H1 (cell line): ENCODE measurements around the gene RCHY1. TPM values are rescaled to one million over a fixed set of nuclear protein-coding genes. Genes with fewer than 3 reads are reported as not detected.

Source experiments
- CTCF ChIA-PET: fragments of 300-600 bp; sonication (Branson Sonifier 250); formaldehyde crosslinking; loops from one replicate; lab custom pipeline; 2021; ENCODE audit not compliant: partially characterized antibody; lab: Charles Lee
- POLR2A ChIA-PET: fragments of 300-600 bp; sonication (Branson Sonifier 250); formaldehyde crosslinking; loops from one replicate; lab custom pipeline; 2021; ENCODE audit warnings: inconsistent platforms; ENCODE audit not compliant: partially characterized antibody; lab: Charles Lee
- DNase-seq, 2 experiments: peaks; one replicate each; pipeline versions ENCODE4 v3.0.0 to v3.0.0-alpha.2; 2010 to 2022; ENCODE audit warnings: low spot score in 2 of 2, low read depth in 1 of 2, mixed read lengths in 1 of 2
- FAIRE-seq: peaks from 2 replicates; lab custom pipeline; 2011; peaks lifted over from hg19 to GRCh38; lab: Jason Lieb, UNC
- H2AFZ ChIP-seq: 2 replicates; pipeline ENCODE4 v1.8.1; 2012; ENCODE audit warnings: low read length, inconsistent platforms
- H2AK5ac ChIP-seq: 2 replicates; pipeline ENCODE4 v1.6.1; 2013; ENCODE audit warnings: low read depth, low read length
- H2BK120ac ChIP-seq: replicated peaks from 2 replicates; pipeline ENCODE3; 2013; ENCODE audit warnings: low read depth, low read length, inconsistent platforms
- H2BK12ac ChIP-seq: 2 replicates; pipeline ENCODE4 v1.6.1; 2013; ENCODE audit warnings: low read depth, low read length
- H2BK15ac ChIP-seq: 2 replicates; pipeline ENCODE4 v1.6.1; 2013; ENCODE audit warnings: low read length
- H2BK20ac ChIP-seq: 2 replicates; pipeline ENCODE4 v1.6.1; 2013; ENCODE audit warnings: low read length
- H2BK5ac ChIP-seq: 2 replicates; pipeline ENCODE4 v1.6.1; 2013; ENCODE audit warnings: low read depth, low read length
- H3K14ac ChIP-seq: 2 replicates; pipeline ENCODE4 v1.6.1; 2013; ENCODE audit warnings: inconsistent platforms; ENCODE audit not compliant: insufficient read length
- H3K18ac ChIP-seq: 2 replicates; pipeline ENCODE4 v1.6.1; 2013; ENCODE audit warnings: low read length; ENCODE audit errors: extremely low read depth
- H3K23ac ChIP-seq: 2 replicates; pipeline ENCODE4 v1.6.1; 2013; ENCODE audit warnings: inconsistent platforms; ENCODE audit not compliant: insufficient read length
- H3K23me2 ChIP-seq: 2 replicates; pipeline ENCODE4 v1.6.1; 2013; ENCODE audit warnings: low read depth, low read length
- H3K27ac ChIP-seq: 2 replicates; pipeline ENCODE4 v1.6.1; 2011; ENCODE audit warnings: low read depth, low read length, inconsistent platforms
- H3K27me3 ChIP-seq, 4 experiments: replicated peaks in 1 of 4; 1 replicate in 1 of 4; 2 replicates in 3 of 4; pipeline versions ENCODE4 v1.6.1 to v1.8.1; 2011 to 2013; ENCODE audit warnings: low read length in 3 of 4, mild to moderate bottlenecking in 3 of 4, inconsistent platforms in 2 of 4, mixed read lengths in 2 of 4, moderate library complexity in 1 of 4; ENCODE audit not compliant: control insufficient read depth in 3 of 4, insufficient read depth in 3 of 4; ENCODE audit errors: extremely low read depth in 1 of 4
- H3K36me3 ChIP-seq, 4 experiments: 2 replicates each; pipeline versions ENCODE4 v1.6.1 to v1.8.1; 2011 to 2013; ENCODE audit warnings: mild to moderate bottlenecking in 4 of 4, low read length in 3 of 4, moderate library complexity in 2 of 4, control low read depth in 1 of 4, inconsistent platforms in 1 of 4; ENCODE audit not compliant: insufficient read depth in 4 of 4, control insufficient read depth in 2 of 4
- H3K4ac ChIP-seq: replicated peaks from 2 replicates; pipeline ENCODE3; 2013; ENCODE audit warnings: low read length, low read depth, mixed read lengths, inconsistent platforms; ENCODE audit not compliant: insufficient read length
- H3K4me1 ChIP-seq, 4 experiments: replicated peaks in 1 of 4; 1 replicate in 1 of 4; 2 replicates in 3 of 4; pipeline versions ENCODE4 v1.6.1 to v1.8.1; 2011 to 2013; ENCODE audit warnings: low read length in 3 of 4, inconsistent platforms in 2 of 4, mixed read lengths in 1 of 4; ENCODE audit not compliant: insufficient read depth in 4 of 4, control insufficient read depth in 3 of 4
- H3K4me2 ChIP-seq, 2 experiments: 2 replicates each; pipeline versions ENCODE4 v1.6.1 to v1.8.1; 2011 to 2013; ENCODE audit warnings: low read depth in 2 of 2, low read length in 2 of 2, control low read depth in 1 of 2, inconsistent platforms in 1 of 2, mild to moderate bottlenecking in 1 of 2; ENCODE audit not compliant: insufficient read depth in 1 of 2
- H3K4me3 ChIP-seq, 4 experiments: fragments of 200-600, 300-600 bp in 1 of 4; sonication (generic), shearing (Covaris generic), sonication (Bioruptor Twin) in 1 of 4; 2 replicates each; pipeline versions ENCODE4 v1.5.1 to v1.8.1; 2011 to 2016; ENCODE audit warnings: low read length in 4 of 4, low read depth in 3 of 4, control low read depth in 2 of 4, inconsistent platforms in 2 of 4, mild to moderate bottlenecking in 2 of 4, mixed read lengths in 1 of 4, moderate library complexity in 1 of 4; ENCODE audit not compliant: insufficient read depth in 2 of 4; ENCODE audit errors: extremely low read depth in 1 of 4
- H3K56ac ChIP-seq: replicated peaks from 2 replicates; pipeline ENCODE3; 2013; ENCODE audit warnings: low read depth, mild to moderate bottlenecking, mixed read lengths, low read length, inconsistent platforms; ENCODE audit not compliant: insufficient read length
- H3K79me1 ChIP-seq: 2 replicates; pipeline ENCODE4 v1.6.1; 2013; ENCODE audit warnings: low read depth, low read length, control low read depth
- H3K79me2 ChIP-seq, 2 experiments: 2 replicates each; pipeline versions ENCODE4 v1.6.1 to v1.8.1; 2012 to 2013; ENCODE audit warnings: low read length in 2 of 2, mild to moderate bottlenecking in 2 of 2, inconsistent platforms in 1 of 2; ENCODE audit not compliant: insufficient read depth in 2 of 2, control insufficient read depth in 1 of 2
- H3K9ac ChIP-seq, 4 experiments: replicated peaks in 1 of 4; 1 replicate in 1 of 4; 2 replicates in 3 of 4; pipeline versions ENCODE4 v1.6.1 to v1.8.1; 2011 to 2013; ENCODE audit warnings: low read depth in 3 of 4, low read length in 3 of 4, control low read depth in 2 of 4, mild to moderate bottlenecking in 2 of 4, moderate library complexity in 2 of 4, inconsistent platforms in 1 of 4; ENCODE audit errors: extremely low read depth in 1 of 4
- H3K9me3 ChIP-seq, 2 experiments: 2 replicates each; pipeline versions ENCODE4 v1.6.1 to v1.8.1; 2012 to 2013; ENCODE audit warnings: mild to moderate bottlenecking in 2 of 2, moderate library complexity in 2 of 2, control low read depth in 1 of 2, inconsistent platforms in 1 of 2, low read depth in 1 of 2, low read length in 1 of 2, mixed read lengths in 1 of 2; ENCODE audit not compliant: insufficient read depth in 2 of 2
- H4K20me1 ChIP-seq, 2 experiments: replicated peaks in 1 of 2; 2 replicates each; pipeline versions ENCODE3 to v1.8.1; 2011 to 2013; ENCODE audit warnings: inconsistent platforms in 2 of 2, low read length in 2 of 2, mild to moderate bottlenecking in 1 of 2; ENCODE audit not compliant: insufficient read depth in 2 of 2, control insufficient read depth in 1 of 2
- H4K5ac ChIP-seq: 2 replicates; pipeline ENCODE4 v1.6.1; 2013; ENCODE audit warnings: low read length, low read depth, mixed read lengths, inconsistent platforms; ENCODE audit not compliant: insufficient read length
- H4K8ac ChIP-seq: 2 replicates; pipeline ENCODE4 v1.8.0; 2013; ENCODE audit warnings: mild to moderate bottlenecking, moderate library complexity, low read length, inconsistent platforms; ENCODE audit not compliant: insufficient read depth; ENCODE audit errors: extremely low read depth
- H4K91ac ChIP-seq: replicated peaks from 2 replicates; pipeline ENCODE3; 2013; ENCODE audit warnings: low read length, mixed read lengths, inconsistent platforms; ENCODE audit not compliant: insufficient read length
- NRF1 ChIP-seq: IDR thresholded peaks from 2 replicates; pipeline ENCODE4 v1.6.1; 2011; ENCODE audit warnings: mild to moderate bottlenecking, low read depth, low read length, improper control_type of control experiment
- POLR2AphosphoS5 ChIP-seq: IDR thresholded peaks from 2 replicates; pipeline ENCODE4 v1.6.1; 2011; ENCODE audit warnings: low read depth, low read length
- RAD21 ChIP-seq, 2 experiments: IDR thresholded peaks in 1 of 2; conservative IDR thresholded peaks in 1 of 2; 2 replicates each; pipeline ENCODE4 v1.6.1; 2011; ENCODE audit warnings: low read depth in 2 of 2, low read length in 2 of 2, improper control_type of control experiment in 1 of 2, inconsistent platforms in 1 of 2, mild to moderate bottlenecking in 1 of 2, moderate library complexity in 1 of 2
- RBBP5 ChIP-seq: IDR thresholded peaks from 2 replicates; pipeline ENCODE4 v1.7.1; 2012; ENCODE audit warnings: low read depth, mild to moderate bottlenecking, inconsistent platforms, low read length, moderate library complexity, borderline replicate concordance
- RXRA ChIP-seq: IDR thresholded peaks from 2 replicates; pipeline ENCODE4 v1.6.1; 2011; ENCODE audit warnings: low read depth, mild to moderate bottlenecking, low read length, moderate library complexity; ENCODE audit not compliant: insufficient read depth
- SIRT6 ChIP-seq: IDR thresholded peaks from one replicate; pipeline ENCODE4 v1.7.1; 2012; ENCODE audit warnings: low read length, inconsistent platforms
- YY1 ChIP-seq: IDR thresholded peaks from 2 replicates; pipeline ENCODE4 v1.6.1; 2011; ENCODE audit warnings: low read depth, mild to moderate bottlenecking, low read length
- polyA plus RNA-seq, 7 experiments: library from polyadenylated mRNA; depleted of rRNA in 3 of 7; stranded (reverse) in 5 of 7; unstranded in 2 of 7; fragments of >200 nt in 5 of 7; fragments of 200-250 nt in 2 of 7; gene quantifications; 1 replicate in 5 of 7; 2 replicates in 1 of 7; 4 replicates in 1 of 7; pipeline versions ENCODE4 v1.2.1 to v1.2.3, GENCODE V29; 2011 to 2013; ENCODE audit warnings: missing spikeins in 2 of 7, mixed read lengths in 2 of 7
- total RNA-seq: library from RNA; stranded (reverse); fragmentation: NEBNext Ultra II Directional; extraction: Animal tissue kit (Norgen Biotek cat#: 25700); gene quantifications from 2 replicates; pipeline ENCODE4 v1.2.1, GENCODE V29; 2021
- TF ChIP-seq, protein P1 (sequence below): IDR thresholded peaks from 2 replicates; pipeline ENCODE4 v1.6.1; 2012; ENCODE audit warnings: low read length, inconsistent platforms
- TF ChIP-seq, protein P2 (sequence below): IDR thresholded peaks from 2 replicates; pipeline ENCODE4 v1.6.1; 2012; ENCODE audit warnings: inconsistent platforms
- TF ChIP-seq, protein P3 (sequence below), 3 experiments: IDR thresholded peaks; 1 replicate in 2 of 3; 2 replicates in 1 of 3; pipeline versions ENCODE4 v1.5.1 to v1.6.1; 2011; ENCODE audit warnings: low read length in 3 of 3, mild to moderate bottlenecking in 3 of 3, inconsistent platforms in 2 of 3, low read depth in 1 of 3, moderate library complexity in 1 of 3; ENCODE audit not compliant: insufficient read depth in 1 of 3; ENCODE audit errors: control extremely low read depth in 1 of 3

RCHY1 gene
- total and polyA plus RNA-seq, 2 of the 8 experiments (the other 6 are each of a cell fraction or from before 2014, with no cell fraction given): 30.3 to 44.0 TPM

DNA sequence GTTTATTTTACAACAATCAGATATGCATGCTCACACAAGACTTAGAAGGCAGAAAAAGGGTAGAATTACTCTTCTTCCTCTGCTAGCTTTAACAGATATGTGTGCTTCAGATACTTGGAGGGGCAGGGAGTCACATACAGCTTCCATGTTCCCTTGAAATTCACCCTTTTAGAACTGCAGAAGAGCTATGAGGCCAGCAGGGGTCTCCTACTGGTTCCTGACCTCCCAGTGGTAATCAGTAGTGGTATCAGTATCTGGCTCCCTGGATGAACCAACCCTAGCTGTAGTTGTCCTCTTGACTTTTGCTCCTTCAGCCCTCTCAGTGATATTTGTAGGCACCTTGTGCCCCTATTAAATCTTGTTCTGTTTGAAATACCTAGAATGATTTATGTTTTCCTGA lies 81.5 kb downstream of the RCHY1 start:
- no peak overlapping the region for H3K9ac ChIP-seq
- no peaks in the 10 kb centered on the region for H3K79me1 ChIP-seq
- TF ChIP-seq, protein P1, sequence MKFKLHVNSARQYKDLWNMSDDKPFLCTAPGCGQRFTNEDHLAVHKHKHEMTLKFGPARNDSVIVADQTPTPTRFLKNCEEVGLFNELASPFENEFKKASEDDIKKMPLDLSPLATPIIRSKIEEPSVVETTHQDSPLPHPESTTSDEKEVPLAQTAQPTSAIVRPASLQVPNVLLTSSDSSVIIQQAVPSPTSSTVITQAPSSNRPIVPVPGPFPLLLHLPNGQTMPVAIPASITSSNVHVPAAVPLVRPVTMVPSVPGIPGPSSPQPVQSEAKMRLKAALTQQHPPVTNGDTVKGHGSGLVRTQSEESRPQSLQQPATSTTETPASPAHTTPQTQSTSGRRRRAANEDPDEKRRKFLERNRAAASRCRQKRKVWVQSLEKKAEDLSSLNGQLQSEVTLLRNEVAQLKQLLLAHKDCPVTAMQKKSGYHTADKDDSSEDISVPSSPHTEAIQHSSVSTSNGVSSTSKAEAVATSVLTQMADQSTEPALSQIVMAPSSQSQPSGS: no peak
- TF ChIP-seq NRF1: no peak
- no peak for TF ChIP-seq SIRT6
- TF ChIP-seq RBBP5: no peak
- TF ChIP-seq, protein P2, sequence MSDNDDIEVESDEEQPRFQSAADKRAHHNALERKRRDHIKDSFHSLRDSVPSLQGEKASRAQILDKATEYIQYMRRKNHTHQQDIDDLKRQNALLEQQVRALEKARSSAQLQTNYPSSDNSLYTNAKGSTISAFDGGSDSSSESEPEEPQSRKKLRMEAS: no peak
- TF ChIP-seq YY1: no peak
- TF ChIP-seq RAD21 (IDR thresholded peaks at IDR 0.05 in 1 of 2, conservative IDR thresholded peaks at IDR 0.05 in 1 of 2; ENCODE audit: low read depth in 2 of 2, low read length in 2 of 2): peak; percentile 58 to 69
- TF ChIP-seq, protein P3, sequence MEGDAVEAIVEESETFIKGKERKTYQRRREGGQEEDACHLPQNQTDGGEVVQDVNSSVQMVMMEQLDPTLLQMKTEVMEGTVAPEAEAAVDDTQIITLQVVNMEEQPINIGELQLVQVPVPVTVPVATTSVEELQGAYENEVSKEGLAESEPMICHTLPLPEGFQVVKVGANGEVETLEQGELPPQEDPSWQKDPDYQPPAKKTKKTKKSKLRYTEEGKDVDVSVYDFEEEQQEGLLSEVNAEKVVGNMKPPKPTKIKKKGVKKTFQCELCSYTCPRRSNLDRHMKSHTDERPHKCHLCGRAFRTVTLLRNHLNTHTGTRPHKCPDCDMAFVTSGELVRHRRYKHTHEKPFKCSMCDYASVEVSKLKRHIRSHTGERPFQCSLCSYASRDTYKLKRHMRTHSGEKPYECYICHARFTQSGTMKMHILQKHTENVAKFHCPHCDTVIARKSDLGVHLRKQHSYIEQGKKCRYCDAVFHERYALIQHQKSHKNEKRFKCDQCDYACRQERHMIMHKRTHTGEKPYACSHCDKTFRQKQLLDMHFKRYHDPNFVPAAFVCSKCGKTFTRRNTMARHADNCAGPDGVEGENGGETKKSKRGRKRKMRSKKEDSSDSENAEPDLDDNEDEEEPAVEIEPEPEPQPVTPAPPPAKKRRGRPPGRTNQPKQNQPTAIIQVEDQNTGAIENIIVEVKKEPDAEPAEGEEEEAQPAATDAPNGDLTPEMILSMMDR (IDR thresholded peaks at IDR 0.05; ENCODE audit: control extremely low read depth in 1 of 3, insufficient read depth in 1 of 3, low read depth in 1 of 3, low read length in 3 of 3): peak; percentile 29 to 78 (median 72)
- no peak for TF ChIP-seq RXRA
- no peak for TF ChIP-seq POLR2AphosphoS5

More for the DNA sequence above, 81.5 kb downstream of the RCHY1 start:
- Histone ChIP-seq H3K27me3 (no peaks in the 10 kb centered on the region), H3K18ac (no peak overlapping the region), H3K4me2 (no peak overlapping the region), H3K4me1 (no peaks in the 10 kb centered on the region), H4K8ac (no peak overlapping the region), H3K36me3 (no peaks in the 10 kb centered on the region), H3K23me2 (no peaks in the 10 kb centered on the region), H3K79me2 (no peaks in the 10 kb centered on the region), H4K91ac (no peak overlapping the region), H2BK5ac (no peak overlapping the region), H4K20me1 (no peaks in the 10 kb centered on the region), H2BK15ac (no peak overlapping the region), H3K4ac (no peak overlapping the region), H3K14ac (no peak overlapping the region), H3K9me3 (no peaks in the 10 kb centered on the region), H2AFZ (no peak overlapping the region), H3K56ac (no peak overlapping the region), H2BK20ac (no peak overlapping the region), H3K4me3 (no peak overlapping the region), H3K23ac (no peak overlapping the region), H2AK5ac (no peak overlapping the region), H4K5ac (no peak overlapping the region), H2BK120ac (no peak overlapping the region), H3K27ac (no peak overlapping the region), H2BK12ac (no peak overlapping the region)
- POLR2A ChIA-PET: no interaction called here
- DNase-seq (no peak), FAIRE-seq (peak; percentile 87)
- CTCF ChIA-PET: interaction anchor here (0.7 to 2.3 kb wide), 11 partner anchors 9 to 241 kb away, joined by 3 to 10 read pairs (median 4); no protein-coding TSS in a partner anchor
